H9 (cell line): ENCODE data around the gene ZBTB17. TPM values are rescaled to one million over a fixed set of nuclear protein-coding genes. Genes with fewer than 3 reads are reported as not detected.
A peak's percentile ranks its signal among the peaks of the same experiment; 100 is the strongest.

Experiments
- DNase-seq: peaks from one replicate; pipeline ENCODE4 v3.0.0-alpha.2; 2017
- H2AFZ ChIP-seq: one replicate; pipeline ENCODE4 v1.6.1; 2013; ENCODE audit warnings: mild to moderate bottlenecking, low read length, control low read depth, moderate library complexity
- H2AK5ac ChIP-seq: 2 replicates; pipeline ENCODE4 v1.6.1; 2013; ENCODE audit warnings: low read length, control low read depth, mixed read lengths; ENCODE audit not compliant: insufficient read length
- H2BK120ac ChIP-seq: one replicate; pipeline ENCODE4 v1.6.1; 2013; ENCODE audit warnings: low read depth, mild to moderate bottlenecking, low read length, control low read depth, inconsistent platforms; ENCODE audit not compliant: poor library complexity, severe bottlenecking
- H2BK12ac ChIP-seq: 2 replicates; pipeline ENCODE4 v1.6.1; 2013; ENCODE audit warnings: low read length, control low read depth, mixed read lengths, low read depth; ENCODE audit not compliant: insufficient read length
- H2BK15ac ChIP-seq: 2 replicates; pipeline ENCODE4 v1.6.1; 2013; ENCODE audit warnings: low read depth, low read length, control low read depth
- H2BK20ac ChIP-seq: one replicate; pipeline ENCODE4 v1.6.1; 2013; ENCODE audit warnings: low read depth, mild to moderate bottlenecking, low read length, control low read depth, inconsistent platforms; ENCODE audit not compliant: poor library complexity, severe bottlenecking
- H2BK5ac ChIP-seq: 2 replicates; pipeline ENCODE4 v1.6.1; 2013; ENCODE audit warnings: low read length, control low read depth, mixed read lengths; ENCODE audit not compliant: insufficient read length
- H3K14ac ChIP-seq: 2 replicates; pipeline ENCODE4 v1.6.1; 2013; ENCODE audit warnings: low read length, control low read depth; ENCODE audit not compliant: insufficient read depth
- H3K18ac ChIP-seq: 2 replicates; pipeline ENCODE4 v1.6.1; 2013; ENCODE audit warnings: low read depth, mild to moderate bottlenecking, mixed read lengths, low read length, control low read depth; ENCODE audit not compliant: insufficient read length
- H3K23ac ChIP-seq: 2 replicates; pipeline ENCODE4 v1.6.1; 2013; ENCODE audit warnings: low read length, control low read depth, mixed read lengths, low read depth; ENCODE audit not compliant: insufficient read length
- H3K23me2 ChIP-seq: 2 replicates; pipeline ENCODE4 v1.6.1; 2013; ENCODE audit warnings: low read depth, mild to moderate bottlenecking, mixed read lengths, low read length, control low read depth; ENCODE audit not compliant: insufficient read length, poor library complexity, severe bottlenecking
- H3K27ac ChIP-seq: 2 replicates; pipeline ENCODE4 v1.5.1; 2013; ENCODE audit warnings: low read length, control low read depth, mixed read lengths, low read depth; ENCODE audit not compliant: insufficient read length
- H3K27me3 ChIP-seq: 2 replicates; pipeline ENCODE4 v1.6.1; 2013; ENCODE audit warnings: low read length, control low read depth, inconsistent platforms; ENCODE audit not compliant: insufficient read depth
- H3K4ac ChIP-seq: 2 replicates; pipeline ENCODE4 v1.6.1; 2013; ENCODE audit warnings: low read depth, mild to moderate bottlenecking, control low read depth, inconsistent platforms, low read length, moderate library complexity
- H3K4me1 ChIP-seq: 2 replicates; pipeline ENCODE4 v1.6.1; 2013; ENCODE audit warnings: low read length, control low read depth, inconsistent platforms; ENCODE audit not compliant: insufficient read depth
- H3K4me2 ChIP-seq: 2 replicates; pipeline ENCODE4 v1.6.1; 2013; ENCODE audit warnings: low read length, control low read depth, mixed read lengths; ENCODE audit not compliant: insufficient read length, insufficient read depth
- H3K56ac ChIP-seq: 2 replicates; pipeline ENCODE4 v1.6.1; 2013; ENCODE audit warnings: low read depth, mild to moderate bottlenecking, mixed read lengths, low read length, control low read depth; ENCODE audit not compliant: insufficient read length
- H3K79me1 ChIP-seq: 2 replicates; pipeline ENCODE4 v1.6.1; 2013; ENCODE audit warnings: low read depth, mild to moderate bottlenecking, moderate library complexity, low read length, control low read depth, inconsistent platforms; ENCODE audit not compliant: insufficient read depth, poor library complexity, severe bottlenecking
- H3K79me2 ChIP-seq: 2 replicates; pipeline ENCODE4 v1.6.1; 2013; ENCODE audit warnings: low read length, control low read depth, inconsistent platforms; ENCODE audit not compliant: insufficient read depth
- H3K9ac ChIP-seq: 2 replicates; pipeline ENCODE4 v1.6.1; 2013; ENCODE audit warnings: low read length, control low read depth, mixed read lengths; ENCODE audit not compliant: insufficient read length; ENCODE audit errors: extremely low read depth
- H3K9me3 ChIP-seq: one replicate; pipeline ENCODE4 v1.6.1; 2013; ENCODE audit warnings: low read depth, low read length, inconsistent platforms; ENCODE audit not compliant: control insufficient read depth
- H3T11ph ChIP-seq: one replicate; pipeline ENCODE4 v1.6.1; 2013; ENCODE audit warnings: mild to moderate bottlenecking, low read length, control low read depth, inconsistent platforms
- H4K20me1 ChIP-seq: one replicate; pipeline ENCODE4 v1.6.1; 2013; ENCODE audit not compliant: control insufficient read depth, insufficient read length, insufficient read depth
- H4K5ac ChIP-seq: 2 replicates; pipeline ENCODE4 v1.6.1; 2013; ENCODE audit warnings: low read depth, mild to moderate bottlenecking, mixed read lengths, low read length, control low read depth; ENCODE audit not compliant: insufficient read length
- H4K8ac ChIP-seq: replicated peaks from 2 replicates; pipeline ENCODE4 v1.6.1; 2013; ENCODE audit warnings: low read length, control low read depth, mixed read lengths, low read depth; ENCODE audit not compliant: insufficient read length
- H4K91ac ChIP-seq: 2 replicates; pipeline ENCODE4 v1.6.1; 2013; ENCODE audit warnings: low read depth, mild to moderate bottlenecking, moderate library complexity, mixed read lengths, low read length, control low read depth; ENCODE audit not compliant: insufficient read length
- H3K27ac Mint-ChIP-seq, 3 experiments: 2 replicates in 2 of 3; 3 replicates in 1 of 3; pipeline ENCODE4 v1.8.0; 2020 to 2021; ENCODE audit warnings: mixed read lengths in 3 of 3, mild to moderate bottlenecking in 1 of 3, moderate library complexity in 1 of 3
- H3K27me3 Mint-ChIP-seq: 2 replicates; pipeline ENCODE4 v1.8.0; 2021; ENCODE audit warnings: low read depth, mild to moderate bottlenecking, moderate library complexity, mixed read lengths
- H3K36me3 Mint-ChIP-seq, 3 experiments: 2 replicates in 2 of 3; 3 replicates in 1 of 3; pipeline ENCODE4 v1.8.0; 2020 to 2021; ENCODE audit warnings: low read depth in 3 of 3, mixed read lengths in 3 of 3; ENCODE audit not compliant: insufficient read depth in 1 of 3
- H3K4me1 Mint-ChIP-seq, 2 experiments: 2 replicates each; pipeline ENCODE4 v1.8.0; 2020; ENCODE audit warnings: mixed read lengths in 2 of 2
- H3K4me3 Mint-ChIP-seq, 2 experiments: 2 replicates in 1 of 2; 3 replicates in 1 of 2; pipeline ENCODE4 v1.8.0; 2020 to 2021; ENCODE audit warnings: mild to moderate bottlenecking in 2 of 2, mixed read lengths in 2 of 2, moderate library complexity in 1 of 2
- H3K9me3 Mint-ChIP-seq, 2 experiments: 2 replicates in 1 of 2; 3 replicates in 1 of 2; pipeline ENCODE4 v1.8.0; 2020; ENCODE audit warnings: mild to moderate bottlenecking in 2 of 2, mixed read lengths in 2 of 2, moderate library complexity in 1 of 2
- CTCF ChIP-seq: fragments of 200-600 bp; sonication (generic); conservative IDR thresholded peaks from 3 replicates; pipeline ENCODE4 v1.8.0; 2021; ENCODE audit warnings: antibody characterized with exemption, mild to moderate bottlenecking
- WGBS: extraction: QIAGEN DNeasy Blood & Tissue Kit; methylation state at CpG from one replicate; pipeline ENCODE4 v1.1.7; 2013; ENCODE audit warnings: missing lambda C conversion rate, low lambda C conversion rate, mixed read lengths; ENCODE audit not compliant: insufficient read length; ENCODE audit errors: extremely low coverage; 5-methylcytosine and 5-hydroxymethylcytosine counted together
- total RNA-seq: library from RNA; stranded (reverse); gene quantifications from 2 replicates; pipeline ENCODE4 v1.2.1, GENCODE V29; 2021

ZBTB17 gene
- total RNA-seq, 1 experiment from 2014 or later, result 16.5 TPM

- no peaks in the 10 kb centered on the region for H4K20me1 ChIP-seq
- no peak within 1 kb of the TSS for H2BK15ac ChIP-seq
- H3K14ac ChIP-seq, result no peak within 1 kb of the TSS
- H2BK120ac ChIP-seq, result no peak within 1 kb of the TSS
- H2AK5ac ChIP-seq, result no peak within 1 kb of the TSS
- H3K79me1 ChIP-seq, result no peaks in the 10 kb centered on the region
- H2BK5ac ChIP-seq, result no peak within 1 kb of the TSS
- no peak within 1 kb of the TSS for H3K56ac ChIP-seq
- no peak within 1 kb of the TSS for H3K4me2 ChIP-seq
- Mint-ChIP-seq H3K36me3 (no peaks in the 10 kb centered on the region), H3K9me3 (no peaks in the 10 kb centered on the region), H3K4me1 (peaks cover 24 to 52% of the 10 kb centered on the region in 2 experiments), H3K27me3 (peaks cover 32% of the 10 kb centered on the region), H3K27ac (no peak within 1 kb of the TSS), H3K4me3 (no peak within 1 kb of the TSS; a peak in 1 of 5 replicates)
- no peak within 1 kb of the TSS for H4K91ac ChIP-seq
- peak; percentile 79 for DNase-seq
- H4K8ac ChIP-seq, result no peak within 1 kb of the TSS
- no peak within 1 kb of the TSS for H3K27ac ChIP-seq
- TF ChIP-seq CTCF, result peak; percentile 36; the same call in 2 of the 3 replicates
- no peak within 1 kb of the TSS for H2BK20ac ChIP-seq
- H3K4ac ChIP-seq, result no peak within 1 kb of the TSS
- no peak within 1 kb of the TSS for H3K18ac ChIP-seq
- H3K9ac ChIP-seq, result no peak within 1 kb of the TSS
- no peak within 1 kb of the TSS for H2AFZ ChIP-seq
- H3T11ph ChIP-seq, result no peak within 1 kb of the TSS
- no CpG with 5 or more reads among the region's 37 CpGs for WGBS
- no peak within 1 kb of the TSS for H2BK12ac ChIP-seq
- no peak within 1 kb of the TSS for H3K23ac ChIP-seq
- H3K9me3 ChIP-seq, result no peaks in the 10 kb centered on the region
- H3K4me1 ChIP-seq, result 0 out of 2 replicates have a peak, but pooled peaks cover 4% of the 10 kb centered on the region
- no peaks in the 10 kb centered on the region for H3K27me3 ChIP-seq
- H3K79me2 ChIP-seq, result no peaks in the 10 kb centered on the region
- no peak within 1 kb of the TSS for H4K5ac ChIP-seq
- no peaks in the 10 kb centered on the region for H3K23me2 ChIP-seq
These were observed 41.8 kb upstream of the ZBTB17 start, which contains the start of gene HSPB7 for GRCh38 chr1:16017461-16018303. Gene HSPB7, minus strand, starts transcription at chr1:16018043. Its CDS starts 80 bp downstream, at chr1:16017963.
